Measurements from ENCODE around the gene ERG. TPM values are rescaled to one million over a fixed set of nuclear protein-coding genes. Genes with fewer than 3 reads are reported as not detected.

The ERG gene
- polyA plus RNA-seq, 1 donor from 2014 or later: not detected

DNA sequence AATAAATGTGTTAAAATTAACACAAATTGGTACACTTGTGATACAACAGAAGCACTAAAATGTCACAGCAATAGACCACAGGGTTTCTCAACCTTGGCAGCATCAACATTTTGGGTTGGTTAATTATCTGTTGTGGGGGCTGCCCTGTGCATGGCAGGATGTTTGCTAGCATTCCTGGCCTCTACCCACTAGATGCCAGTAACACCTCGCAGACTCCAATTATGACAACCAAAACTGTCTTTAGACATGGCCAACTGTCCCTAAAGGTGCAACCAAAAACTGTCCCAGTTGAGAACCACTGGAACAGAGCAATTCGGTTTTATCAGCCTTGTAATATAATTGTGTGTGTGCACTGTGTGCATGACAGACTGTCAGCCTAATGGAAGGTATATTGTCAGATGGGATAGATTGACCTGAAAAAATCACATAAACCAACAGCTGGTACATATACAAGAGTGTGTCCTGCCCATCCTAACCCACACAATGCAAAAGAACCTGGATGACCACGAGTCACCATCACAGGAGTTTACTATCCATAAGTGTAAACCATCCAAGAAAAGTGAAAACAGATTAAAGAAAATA lies 13.5 kb upstream of the ERG start:
- H3K4me2 ChIP-seq (ENCODE audit: low read length): peak overlapping the region; percentile 62
- no peaks in the 10 kb centered on the region for H3K27me3 ChIP-seq (ENCODE audit: insufficient read depth, low read depth, low read length)
- H3F3A ChIP-seq (ENCODE audit: insufficient read depth, low read length, poor library complexity, severe bottlenecking): peaks cover 3% of the 10 kb centered on the region
- no peak overlapping the region for H2AFZ ChIP-seq (ENCODE audit: low read depth, low read length)
- H3K9ac ChIP-seq (ENCODE audit: low read length): peak overlapping the region; percentile 8
- peak overlapping the region; percentile 71 for H3K27ac ChIP-seq (ENCODE audit: low read length)
- no peaks in the 10 kb centered on the region for H3K9me3 ChIP-seq (ENCODE audit: low read length)
- H3K36me3 ChIP-seq (ENCODE audit: insufficient read depth, low read length): no peaks in the 10 kb centered on the region
- TF ChIP-seq SMC3 (conservative IDR thresholded peaks at IDR 0.05; ENCODE audit: poor library complexity) (no peak), EZH2 (IDR thresholded peaks at IDR 0.05; ENCODE audit: borderline replicate concordance, insufficient read depth, low read length, poor library complexity, severe bottlenecking) (no peak), MXI1 (conservative IDR thresholded peaks at IDR 0.05; ENCODE audit: poor library complexity, severe bottlenecking) (no peak), RAD21 (conservative IDR thresholded peaks at IDR 0.05) (no peak), EP300 (conservative IDR thresholded peaks at IDR 0.05; ENCODE audit: poor library complexity, severe bottlenecking) (peak; percentile 84), TAF1 (IDR thresholded peaks at IDR 0.05; ENCODE audit: low read depth) (no peak), POLR2AphosphoS5 (IDR thresholded peaks at IDR 0.05) (peak; percentile 70)
- TF ChIP-seq, protein P1, sequence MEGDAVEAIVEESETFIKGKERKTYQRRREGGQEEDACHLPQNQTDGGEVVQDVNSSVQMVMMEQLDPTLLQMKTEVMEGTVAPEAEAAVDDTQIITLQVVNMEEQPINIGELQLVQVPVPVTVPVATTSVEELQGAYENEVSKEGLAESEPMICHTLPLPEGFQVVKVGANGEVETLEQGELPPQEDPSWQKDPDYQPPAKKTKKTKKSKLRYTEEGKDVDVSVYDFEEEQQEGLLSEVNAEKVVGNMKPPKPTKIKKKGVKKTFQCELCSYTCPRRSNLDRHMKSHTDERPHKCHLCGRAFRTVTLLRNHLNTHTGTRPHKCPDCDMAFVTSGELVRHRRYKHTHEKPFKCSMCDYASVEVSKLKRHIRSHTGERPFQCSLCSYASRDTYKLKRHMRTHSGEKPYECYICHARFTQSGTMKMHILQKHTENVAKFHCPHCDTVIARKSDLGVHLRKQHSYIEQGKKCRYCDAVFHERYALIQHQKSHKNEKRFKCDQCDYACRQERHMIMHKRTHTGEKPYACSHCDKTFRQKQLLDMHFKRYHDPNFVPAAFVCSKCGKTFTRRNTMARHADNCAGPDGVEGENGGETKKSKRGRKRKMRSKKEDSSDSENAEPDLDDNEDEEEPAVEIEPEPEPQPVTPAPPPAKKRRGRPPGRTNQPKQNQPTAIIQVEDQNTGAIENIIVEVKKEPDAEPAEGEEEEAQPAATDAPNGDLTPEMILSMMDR (IDR thresholded peaks at IDR 0.05; ENCODE audit: poor library complexity, severe bottlenecking): no peak
- TF ChIP-seq, protein P2, sequence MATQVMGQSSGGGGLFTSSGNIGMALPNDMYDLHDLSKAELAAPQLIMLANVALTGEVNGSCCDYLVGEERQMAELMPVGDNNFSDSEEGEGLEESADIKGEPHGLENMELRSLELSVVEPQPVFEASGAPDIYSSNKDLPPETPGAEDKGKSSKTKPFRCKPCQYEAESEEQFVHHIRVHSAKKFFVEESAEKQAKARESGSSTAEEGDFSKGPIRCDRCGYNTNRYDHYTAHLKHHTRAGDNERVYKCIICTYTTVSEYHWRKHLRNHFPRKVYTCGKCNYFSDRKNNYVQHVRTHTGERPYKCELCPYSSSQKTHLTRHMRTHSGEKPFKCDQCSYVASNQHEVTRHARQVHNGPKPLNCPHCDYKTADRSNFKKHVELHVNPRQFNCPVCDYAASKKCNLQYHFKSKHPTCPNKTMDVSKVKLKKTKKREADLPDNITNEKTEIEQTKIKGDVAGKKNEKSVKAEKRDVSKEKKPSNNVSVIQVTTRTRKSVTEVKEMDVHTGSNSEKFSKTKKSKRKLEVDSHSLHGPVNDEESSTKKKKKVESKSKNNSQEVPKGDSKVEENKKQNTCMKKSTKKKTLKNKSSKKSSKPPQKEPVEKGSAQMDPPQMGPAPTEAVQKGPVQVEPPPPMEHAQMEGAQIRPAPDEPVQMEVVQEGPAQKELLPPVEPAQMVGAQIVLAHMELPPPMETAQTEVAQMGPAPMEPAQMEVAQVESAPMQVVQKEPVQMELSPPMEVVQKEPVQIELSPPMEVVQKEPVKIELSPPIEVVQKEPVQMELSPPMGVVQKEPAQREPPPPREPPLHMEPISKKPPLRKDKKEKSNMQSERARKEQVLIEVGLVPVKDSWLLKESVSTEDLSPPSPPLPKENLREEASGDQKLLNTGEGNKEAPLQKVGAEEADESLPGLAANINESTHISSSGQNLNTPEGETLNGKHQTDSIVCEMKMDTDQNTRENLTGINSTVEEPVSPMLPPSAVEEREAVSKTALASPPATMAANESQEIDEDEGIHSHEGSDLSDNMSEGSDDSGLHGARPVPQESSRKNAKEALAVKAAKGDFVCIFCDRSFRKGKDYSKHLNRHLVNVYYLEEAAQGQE (IDR thresholded peaks at IDR 0.05; ENCODE audit: borderline replicate concordance): no peak
- no peaks in the 10 kb centered on the region for H3K79me2 ChIP-seq (replicated peaks; ENCODE audit: insufficient read depth, low read length)
- H4K20me1 ChIP-seq (ENCODE audit: insufficient read depth): no peaks in the 10 kb centered on the region
- H3K4me3 ChIP-seq (ENCODE audit: low read length): peak overlapping the region; percentile 43
- H3K9me2 ChIP-seq (ENCODE audit: insufficient read depth, low read length): no peaks in the 10 kb centered on the region

DNA sequence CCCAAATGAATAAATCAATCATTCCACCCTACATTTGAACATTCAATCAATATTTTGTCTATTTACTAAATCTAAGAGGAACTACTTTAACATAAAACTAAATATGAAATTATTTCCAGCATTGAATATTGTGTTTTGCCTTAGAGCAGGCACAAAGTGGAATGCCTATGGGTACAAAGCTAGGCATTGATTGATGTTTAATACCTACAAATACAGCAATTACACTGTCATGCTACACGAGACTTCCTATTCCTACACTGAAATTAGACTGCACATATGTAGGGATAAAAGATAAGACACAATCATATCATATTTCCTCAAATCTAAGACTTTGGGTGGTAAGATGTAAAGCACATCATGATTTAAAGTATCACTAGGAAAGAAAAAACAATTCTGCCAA lies 12.9 kb upstream of the ERG start:
- H3K4me2 ChIP-seq (ENCODE audit: low read length): peak overlapping the region; percentile 62
- H3K9me3 ChIP-seq (ENCODE audit: low read length): no peaks in the 10 kb centered on the region
- TF ChIP-seq MXI1 (conservative IDR thresholded peaks at IDR 0.05; ENCODE audit: poor library complexity, severe bottlenecking) (no peak), POLR2AphosphoS5 (IDR thresholded peaks at IDR 0.05) (peak; percentile 82), EP300 (conservative IDR thresholded peaks at IDR 0.05; ENCODE audit: poor library complexity, severe bottlenecking) (peak; percentile 84)
- TF ChIP-seq, protein P2 (IDR thresholded peaks at IDR 0.05; ENCODE audit: borderline replicate concordance): peak; percentile 43
- peak overlapping the region; percentile 43 for H3K4me3 ChIP-seq (ENCODE audit: low read length)
- H3F3A ChIP-seq (ENCODE audit: insufficient read depth, low read length, poor library complexity, severe bottlenecking): peaks cover 3% of the 10 kb centered on the region
- no peaks in the 10 kb centered on the region for H3K79me2 ChIP-seq (replicated peaks; ENCODE audit: insufficient read depth, low read length)
- H2AFZ ChIP-seq (ENCODE audit: low read depth, low read length): no peak overlapping the region
- H4K20me1 ChIP-seq (ENCODE audit: insufficient read depth): no peaks in the 10 kb centered on the region
- no peak overlapping the region for H3K9ac ChIP-seq (ENCODE audit: low read length)
- H3K36me3 ChIP-seq (ENCODE audit: insufficient read depth, low read length): no peaks in the 10 kb centered on the region
- peak overlapping the region; percentile 71 for H3K27ac ChIP-seq (ENCODE audit: low read length)
- H3K27me3 ChIP-seq (ENCODE audit: insufficient read depth, low read depth, low read length): no peaks in the 10 kb centered on the region
- no peaks in the 10 kb centered on the region for H3K9me2 ChIP-seq (ENCODE audit: insufficient read depth, low read length)
